ENCODE results near the gene CIDEB. TPM values are rescaled to one million over a fixed set of nuclear protein-coding genes. Genes with fewer than 3 reads are reported as not detected.

The CIDEB gene
- total RNA-seq, 6 donors from 2014 or later = 9.4 to 14.8 (median 12.8) TPM

DNA sequence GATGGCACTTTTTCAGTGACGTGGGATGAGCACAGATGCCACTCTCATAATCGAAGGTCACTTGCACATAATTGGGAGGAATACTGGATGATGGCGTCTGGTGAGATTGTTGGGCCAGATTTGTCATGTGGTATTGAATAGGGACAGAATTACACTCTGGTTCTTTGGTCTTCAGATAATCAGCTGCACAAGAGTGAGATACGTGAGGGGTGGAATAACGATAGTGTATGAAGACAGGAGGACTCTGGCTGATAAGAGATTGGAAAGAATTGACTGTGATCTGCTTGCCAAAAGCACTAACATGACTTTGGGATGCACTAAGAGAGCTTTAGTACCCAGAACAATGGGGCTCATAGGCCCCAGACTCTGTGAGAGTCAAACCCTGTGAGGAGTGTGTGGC, 29.4 kb downstream of the CIDEB start:
- Histone ChIP-seq H3K4me1 (peaks cover 9 to 40% (median 37%) of the 10 kb centered on the region in 4 donors), H3K36me3 (no peaks in the 10 kb centered on the region), H3K9me3 (no peaks in the 10 kb centered on the region), H3K4me3 (no peak overlapping the region), H3K27ac (peak overlapping the region in 2 of 4 donors; percentile 72 to 73), H3K27me3 (no peaks in the 10 kb centered on the region)
- DNase-seq = no peak
- WGBS, 2 donors = 88 to 91% methylated on average over 5 of the region's 5 CpGs
- no peak for ATAC-seq (ENCODE audit: low FRiP score in 2 of 2)
- TF ChIP-seq EP300 (IDR thresholded peaks at IDR 0.05) (no peak), POLR2AphosphoS5 (IDR thresholded peaks at IDR 0.05) (no peak), POLR2A (IDR thresholded peaks at IDR 0.05) (no peak)
- TF ChIP-seq, protein P1, sequence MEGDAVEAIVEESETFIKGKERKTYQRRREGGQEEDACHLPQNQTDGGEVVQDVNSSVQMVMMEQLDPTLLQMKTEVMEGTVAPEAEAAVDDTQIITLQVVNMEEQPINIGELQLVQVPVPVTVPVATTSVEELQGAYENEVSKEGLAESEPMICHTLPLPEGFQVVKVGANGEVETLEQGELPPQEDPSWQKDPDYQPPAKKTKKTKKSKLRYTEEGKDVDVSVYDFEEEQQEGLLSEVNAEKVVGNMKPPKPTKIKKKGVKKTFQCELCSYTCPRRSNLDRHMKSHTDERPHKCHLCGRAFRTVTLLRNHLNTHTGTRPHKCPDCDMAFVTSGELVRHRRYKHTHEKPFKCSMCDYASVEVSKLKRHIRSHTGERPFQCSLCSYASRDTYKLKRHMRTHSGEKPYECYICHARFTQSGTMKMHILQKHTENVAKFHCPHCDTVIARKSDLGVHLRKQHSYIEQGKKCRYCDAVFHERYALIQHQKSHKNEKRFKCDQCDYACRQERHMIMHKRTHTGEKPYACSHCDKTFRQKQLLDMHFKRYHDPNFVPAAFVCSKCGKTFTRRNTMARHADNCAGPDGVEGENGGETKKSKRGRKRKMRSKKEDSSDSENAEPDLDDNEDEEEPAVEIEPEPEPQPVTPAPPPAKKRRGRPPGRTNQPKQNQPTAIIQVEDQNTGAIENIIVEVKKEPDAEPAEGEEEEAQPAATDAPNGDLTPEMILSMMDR (IDR thresholded peaks at IDR 0.05) = no peak

DNA sequence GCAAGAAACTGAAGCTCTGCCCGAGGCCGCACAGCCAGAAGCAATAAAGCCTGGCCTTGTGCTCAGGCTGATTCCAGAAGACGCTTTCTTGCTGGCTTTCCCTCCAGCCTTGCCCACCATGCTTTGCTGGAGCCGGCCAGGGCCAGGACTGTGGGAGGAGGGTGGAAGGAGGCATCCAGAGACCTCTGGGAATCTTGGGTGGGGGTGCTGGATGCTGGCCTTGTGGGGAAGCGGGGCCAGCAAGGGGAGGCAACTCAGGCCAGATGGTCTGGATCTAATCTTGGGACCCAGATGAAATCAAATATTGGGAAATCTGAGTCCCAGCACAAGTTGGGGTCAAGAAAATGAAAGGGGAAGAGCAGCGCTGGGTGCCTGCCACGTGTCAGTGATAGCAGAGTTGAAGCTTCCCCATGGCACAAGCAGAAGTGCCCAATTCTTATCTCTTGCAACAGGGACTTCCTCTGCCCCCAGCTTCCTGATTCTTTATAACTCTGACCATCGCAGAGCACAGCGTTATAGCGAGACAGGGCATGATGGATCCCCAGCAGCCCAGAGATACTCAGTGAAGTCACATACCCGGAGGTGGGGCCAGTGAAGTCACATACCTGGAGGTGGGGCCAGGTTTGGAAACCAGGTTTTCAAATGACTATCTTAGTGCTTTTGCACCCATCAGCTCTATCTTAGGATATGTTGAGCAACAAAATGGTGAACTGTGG, 30.0 kb downstream of the CIDEB start:
- Histone ChIP-seq H3K36me3 (no peaks in the 10 kb centered on the region), H3K9me3 (no peaks in the 10 kb centered on the region), H3K4me1 (peaks cover 11 to 46% (median 44%) of the 10 kb centered on the region in 4 donors), H3K4me3 (no peak overlapping the region), H3K27ac (peak overlapping the region in 3 of 4 donors; percentile 48 to 73 (median 72)), H3K27me3 (no peaks in the 10 kb centered on the region)
- 66 to 67% methylated on average over 11 of the region's 11 CpGs for WGBS, 2 donors
- TF ChIP-seq POLR2AphosphoS5 (IDR thresholded peaks at IDR 0.05) = peak; percentile 15 to 39
- TF ChIP-seq, protein P1 (IDR thresholded peaks at IDR 0.05) = no peak
- peak in 1 of 2 donors; percentile 68 for DNase-seq
- peak; percentile 31 to 62 for ATAC-seq (ENCODE audit: low FRiP score in 2 of 2)

DNA sequence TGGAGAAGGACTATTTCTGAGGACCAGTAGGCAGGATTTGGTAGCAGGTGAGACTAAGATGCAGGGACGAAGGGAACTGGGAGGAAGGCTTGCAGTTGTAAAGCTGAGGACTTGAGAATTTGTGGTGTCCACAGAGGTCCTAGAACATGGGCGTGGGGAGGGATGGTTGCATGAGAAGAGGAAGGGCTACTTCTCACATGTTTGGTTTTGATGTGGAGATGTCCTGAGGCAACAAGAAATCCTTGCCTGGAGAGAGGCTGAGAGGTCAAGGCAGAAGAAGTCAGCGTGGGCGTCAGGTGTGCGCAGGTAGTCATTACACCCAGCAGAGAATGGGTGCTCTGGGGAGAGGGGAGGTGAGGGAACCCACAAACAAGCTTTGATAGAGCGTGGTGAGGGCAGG, 30.7 kb downstream of the CIDEB start:
- Histone ChIP-seq H3K4me3 (no peak overlapping the region), H3K9me3 (no peaks in the 10 kb centered on the region), H3K4me1 (peaks cover 16 to 51% (median 49%) of the 10 kb centered on the region in 4 donors), H3K27me3 (no peaks in the 10 kb centered on the region), H3K27ac (peak overlapping the region in 2 of 4 donors; percentile 72 to 73), H3K36me3 (no peaks in the 10 kb centered on the region)
- TF ChIP-seq EP300 (IDR thresholded peaks at IDR 0.05) = no peak
- TF ChIP-seq POLR2A (IDR thresholded peaks at IDR 0.05) = no peak
- TF ChIP-seq POLR2AphosphoS5 (IDR thresholded peaks at IDR 0.05) = no peak
- TF ChIP-seq, protein P1 (IDR thresholded peaks at IDR 0.05) = no peak
- WGBS, 2 donors = 87 to 89% methylated on average over 6 of the region's 6 CpGs
- no peak for ATAC-seq (ENCODE audit: low FRiP score in 2 of 2)
- no peak for DNase-seq

DNA sequence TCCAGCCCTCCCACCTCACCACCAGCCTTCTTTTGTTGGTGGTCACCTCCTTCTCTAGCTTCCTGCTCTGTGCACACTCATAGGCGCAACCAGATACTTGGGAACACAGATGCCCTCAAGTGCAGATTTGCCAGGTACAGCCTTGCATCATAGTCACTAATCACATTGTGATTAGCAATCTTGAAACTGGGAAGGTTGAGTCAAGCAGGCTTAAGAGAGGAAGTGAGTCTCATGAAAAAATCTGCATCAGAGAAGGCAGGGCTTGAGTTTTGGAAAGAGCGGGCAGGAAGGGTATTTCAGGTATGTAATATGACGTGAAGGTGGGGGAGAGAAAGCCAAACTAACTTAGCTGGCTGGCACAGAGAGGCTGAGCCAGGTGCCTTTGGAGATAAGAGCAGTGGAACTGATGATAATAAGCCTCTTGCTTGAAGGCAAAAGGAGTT, 33.7 kb downstream of the CIDEB start:
- Histone ChIP-seq H3K4me1 (peaks cover 19 to 57% (median 53%) of the 10 kb centered on the region in 4 donors), H3K4me3 (no peak overlapping the region), H3K9me3 (no peaks in the 10 kb centered on the region), H3K36me3 (peaks cover 0 to 8% (median 5%) of the 10 kb centered on the region in 4 donors), H3K27ac (peak overlapping the region; percentile 96 to 99 (median 97)), H3K27me3 (no peaks in the 10 kb centered on the region)
- peak; percentile 14 to 71 for ATAC-seq (ENCODE audit: low FRiP score in 2 of 2)
- 39 to 44% methylated on average over 3 of the region's 3 CpGs for WGBS, 2 donors
- TF ChIP-seq POLR2A (IDR thresholded peaks at IDR 0.05) (peak in 1 of 4 donors; percentile 36), EP300 (IDR thresholded peaks at IDR 0.05) (peak in 2 of 4 donors; percentile 37 to 90), POLR2AphosphoS5 (IDR thresholded peaks at IDR 0.05) (peak; percentile 52 to 74)
- TF ChIP-seq, protein P1 (IDR thresholded peaks at IDR 0.05) = no peak
- peak in 1 of 2 donors; percentile 79 for DNase-seq
